Ecto neural progenitor cell (in vitro differentiated cells): ENCODE data around the gene SVOPL.
"Not testable (repeated sequence)": the region's sequence is repeated elsewhere in the genome, so short reads cannot be mapped to it uniquely, and the experiment has no call there.

Experiments
- DNase-seq: peaks from one replicate; pipeline ENCODE4 v3.0.0-alpha.2; 2018; ENCODE audit warnings: low spot score

The SVOPL gene

GRCh38 chr7:138701537-138701923 is 368 bp upstream of the SVOPL start:
- DNase-seq: no peak

GRCh38 chr7:138699661-138700060 is 1.5 kb downstream of the SVOPL start:
- DNase-seq: no peak

GRCh38 chr7:138698281-138698680 is 2.9 kb downstream of the SVOPL start:
- DNase-seq: no peak

- no peak for DNase-seq
Measured at GRCh38 chr7:138697535-138698182, 3.5 kb downstream of the SVOPL start.

- DNase-seq: not testable (repeated sequence)
Measured at GRCh38 chr7:138695776-138696175, 5.4 kb downstream of the SVOPL start.

- no peak for DNase-seq
Measured at GRCh38 chr7:138695106-138695505, 6.1 kb downstream of the SVOPL start.

GRCh38 chr7:138691178-138691577 is 10.0 kb downstream of the SVOPL start:
- no peak for DNase-seq

- DNase-seq: no peak
Measured at GRCh38 chr7:138690495-138690894, 10.7 kb downstream of the SVOPL start.

- not testable (repeated sequence) for DNase-seq
Measured at GRCh38 chr7:138688037-138688436, 13.1 kb downstream of the SVOPL start.

GRCh38 chr7:138684340-138684739 is 16.8 kb downstream of the SVOPL start:
- no peak for DNase-seq

GRCh38 chr7:138679793-138680192 is 21.4 kb downstream of the SVOPL start:
- DNase-seq: no peak

- DNase-seq: no peak
Measured at GRCh38 chr7:138670594-138670993, 30.6 kb downstream of the SVOPL start.

- DNase-seq: no peak
Measured at GRCh38 chr7:138669364-138669763, 31.8 kb downstream of the SVOPL start.

GRCh38 chr7:138668946-138669345 is 32.2 kb downstream of the SVOPL start:
- no peak for DNase-seq

GRCh38 chr7:138668229-138668596 is 32.9 kb downstream of the SVOPL start:
- no peak for DNase-seq

- DNase-seq: no peak
Measured at GRCh38 chr7:138667535-138668228, 33.5 kb downstream of the SVOPL start.

- no peak for DNase-seq
Measured at GRCh38 chr7:138666385-138666784, 34.8 kb downstream of the SVOPL start.

GRCh38 chr7:138665669-138666140 is 35.5 kb downstream of the SVOPL start:
- DNase-seq: no peak

- no peak for DNase-seq
Measured at GRCh38 chr7:138665249-138665648, 35.9 kb downstream of the SVOPL start.

GRCh38 chr7:138663725-138664710 is 37.1 kb downstream of the SVOPL start:
- peak; percentile 70 for DNase-seq

GRCh38 chr7:138662991-138663320 is 38.2 kb downstream of the SVOPL start:
- no peak for DNase-seq

GRCh38 chr7:138662076-138662990 is 38.8 kb downstream of the SVOPL start:
- DNase-seq: no peak
